ENCODE results near the gene SAMD10.
"Not testable (repeated sequence)": the region's sequence is repeated elsewhere in the genome, so short reads cannot be mapped to it uniquely, and the experiment has no call there.

Gene SAMD10

DNA sequence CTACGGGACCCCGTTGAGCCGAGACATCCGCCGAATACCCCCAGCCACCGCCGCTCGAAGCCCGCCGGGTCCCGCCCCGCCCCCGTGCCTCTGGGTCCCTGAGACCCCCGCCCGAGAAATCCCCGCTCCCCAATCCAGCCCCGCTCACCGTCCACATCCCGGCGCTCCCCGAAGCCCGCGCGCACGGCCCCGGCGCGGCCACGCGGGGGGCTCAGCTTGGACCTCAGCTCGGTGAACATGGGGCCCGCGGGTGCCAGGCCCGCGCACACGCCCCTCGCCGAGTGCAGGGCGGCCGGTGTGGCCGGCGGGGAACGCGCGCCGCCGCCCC is 249 bp downstream of the SAMD10 start:
- Mint-ChIP-seq H3K36me3 (ENCODE audit: insufficient read depth) (peaks cover 56% of the 10 kb centered on the region), H3K27ac (ENCODE audit: low read depth) (no peak overlapping the region), H3K4me3 (peak overlapping the region; percentile 94), H3K4me1 (peaks cover 63% of the 10 kb centered on the region), H3K9me3 (no peaks in the 10 kb centered on the region), H3K27me3 (no peaks in the 10 kb centered on the region)
- DNase-seq (ENCODE audit: low spot score in 2 of 2) = no peak
- ATAC-seq (replicated peaks; ENCODE audit: extremely low read depth, poor library complexity, severe bottlenecking) = no peak

DNA sequence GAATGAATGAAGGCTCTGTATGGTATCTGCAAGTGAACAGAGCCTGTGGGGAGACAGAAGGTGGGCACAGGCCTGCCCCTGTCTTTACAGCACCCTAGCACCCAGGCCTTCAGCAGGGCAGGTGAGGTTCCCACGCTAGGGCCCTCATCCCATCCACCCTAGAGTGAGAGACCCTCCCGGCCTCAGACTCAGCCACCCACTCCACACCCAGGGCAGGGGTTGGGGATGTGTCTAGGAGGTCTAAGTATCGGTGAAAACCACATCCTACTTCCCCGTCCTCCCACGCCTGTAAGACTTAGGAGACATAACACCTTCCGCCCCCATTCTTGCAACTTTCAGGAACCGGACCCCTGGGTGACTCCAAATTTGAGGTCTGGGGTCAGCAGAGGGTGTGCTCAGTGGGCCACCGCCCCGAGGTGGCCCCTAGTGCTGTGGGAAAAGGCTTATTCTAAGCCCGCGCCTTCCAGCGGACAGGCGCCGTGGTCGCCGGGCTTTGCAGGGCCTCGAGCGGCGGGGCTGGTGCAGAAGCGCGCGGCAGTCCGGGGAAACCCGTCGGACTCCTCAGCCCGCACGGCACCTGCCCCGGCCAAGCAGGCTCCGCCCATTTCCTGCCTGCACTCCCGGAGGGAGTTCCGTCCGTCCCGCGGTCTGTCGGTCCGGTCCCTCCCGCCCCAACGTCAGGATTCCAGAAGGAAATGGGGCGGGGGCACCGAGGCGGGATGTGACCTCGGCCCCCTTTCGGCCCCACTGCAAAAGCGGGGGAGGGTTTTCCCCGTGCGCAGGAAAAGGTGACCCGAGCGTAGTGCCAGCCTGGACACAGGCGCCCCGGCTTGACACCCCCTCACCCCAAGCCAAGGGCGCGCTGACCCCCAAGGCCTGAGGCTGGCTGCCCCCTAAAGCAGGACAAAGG is 868 bp downstream of the SAMD10 start:
- Mint-ChIP-seq H3K27ac (ENCODE audit: low read depth) (peak overlapping the region; percentile 81), H3K36me3 (ENCODE audit: insufficient read depth) (peaks cover 53% of the 10 kb centered on the region), H3K9me3 (no peaks in the 10 kb centered on the region), H3K4me1 (peaks cover 69% of the 10 kb centered on the region), H3K4me3 (peak overlapping the region; percentile 94), H3K27me3 (no peaks in the 10 kb centered on the region)
- ATAC-seq (replicated peaks; ENCODE audit: extremely low read depth, poor library complexity, severe bottlenecking) = peak; percentile 11
- DNase-seq (ENCODE audit: low spot score in 2 of 2) = peak in 1 of 2 donors; percentile 37

DNA sequence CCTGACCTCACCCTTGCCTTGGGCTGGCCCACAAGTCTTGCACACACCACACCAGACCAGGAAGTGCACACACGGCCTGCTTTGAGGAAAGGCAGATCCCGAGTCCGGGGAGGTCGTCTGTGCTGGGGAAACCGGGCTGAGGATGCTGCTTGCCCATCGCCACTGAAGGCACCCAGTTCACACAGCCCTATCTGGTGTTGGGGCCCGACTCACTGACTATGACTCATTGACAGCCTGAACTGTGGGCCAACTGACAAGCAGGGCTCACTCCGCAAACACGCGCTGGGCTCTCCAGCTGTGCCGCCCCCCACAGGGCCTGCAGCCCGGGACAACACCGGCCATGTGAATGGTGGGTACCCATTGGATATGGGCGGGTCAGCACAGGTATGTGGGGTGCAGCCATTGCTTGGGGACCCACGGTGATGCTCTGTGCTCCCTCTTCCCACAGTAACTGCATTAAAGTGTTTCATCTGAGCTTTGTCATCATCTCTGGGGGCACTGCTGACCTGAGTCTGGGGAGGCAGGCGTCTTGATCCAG is 1.6 kb downstream of the SAMD10 start:
- H3K36me3 Mint-ChIP-seq (ENCODE audit: insufficient read depth) = peaks cover 47% of the 10 kb centered on the region
- peaks cover 66% of the 10 kb centered on the region for H3K4me1 Mint-ChIP-seq

DNA sequence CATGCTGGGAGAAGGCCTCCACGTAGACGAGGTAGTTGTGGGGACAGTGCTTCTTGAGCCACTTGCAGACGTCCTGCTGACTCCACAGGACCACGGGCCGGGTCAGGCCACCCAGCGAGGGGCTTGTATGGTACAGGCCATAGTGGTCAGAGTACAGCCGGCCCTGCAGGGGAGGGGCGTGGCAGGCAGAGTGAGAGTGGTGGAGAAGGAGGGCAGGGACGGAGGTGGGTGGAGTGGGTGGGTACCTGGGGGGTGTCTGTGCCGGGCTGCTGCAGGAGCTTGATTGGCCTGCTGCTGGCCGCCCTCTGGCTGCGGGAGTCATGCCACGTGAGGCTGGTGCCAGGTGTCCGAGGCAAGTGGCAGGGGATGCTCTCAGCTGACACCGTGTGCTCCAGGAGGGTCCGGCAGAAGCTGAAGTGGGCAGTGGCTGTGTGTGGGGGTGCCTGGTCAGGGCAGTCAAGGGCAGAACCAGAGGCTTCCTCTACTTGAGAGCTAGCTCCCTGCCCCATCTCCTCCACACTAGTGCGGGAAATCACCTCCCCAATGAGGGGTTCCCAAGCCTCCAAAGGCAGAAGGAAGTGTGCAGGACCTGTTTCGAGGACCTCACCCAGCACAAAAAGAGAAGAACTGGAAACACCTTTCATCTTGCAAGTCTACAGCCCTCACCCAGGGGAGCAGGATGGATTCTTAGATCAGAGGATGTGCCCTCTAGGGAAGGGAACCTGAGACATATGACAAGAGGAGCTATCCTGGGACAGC is 2.3 kb downstream of the SAMD10 start:
- DNase-seq (ENCODE audit: low spot score in 2 of 2) = no peak
- Mint-ChIP-seq H3K27ac (ENCODE audit: low read depth) (peak overlapping the region; percentile 81), H3K27me3 (no peaks in the 10 kb centered on the region), H3K4me3 (peak overlapping the region; percentile 94), H3K9me3 (no peaks in the 10 kb centered on the region), H3K36me3 (ENCODE audit: insufficient read depth) (peaks cover 41% of the 10 kb centered on the region), H3K4me1 (peaks cover 60% of the 10 kb centered on the region)
- ATAC-seq (replicated peaks; ENCODE audit: extremely low read depth, poor library complexity, severe bottlenecking) = no peak

More for the DNA sequence above, 1.6 kb downstream of the SAMD10 start:
- Mint-ChIP-seq H3K27ac (ENCODE audit: low read depth) (peak overlapping the region; percentile 81), H3K27me3 (no peaks in the 10 kb centered on the region), H3K4me3 (peak overlapping the region; percentile 94), H3K9me3 (no peaks in the 10 kb centered on the region)
- peak in 1 of 2 donors; percentile 28 for DNase-seq (ENCODE audit: low spot score in 2 of 2)
- ATAC-seq (replicated peaks; ENCODE audit: extremely low read depth, poor library complexity, severe bottlenecking) = peak; percentile 34

DNA sequence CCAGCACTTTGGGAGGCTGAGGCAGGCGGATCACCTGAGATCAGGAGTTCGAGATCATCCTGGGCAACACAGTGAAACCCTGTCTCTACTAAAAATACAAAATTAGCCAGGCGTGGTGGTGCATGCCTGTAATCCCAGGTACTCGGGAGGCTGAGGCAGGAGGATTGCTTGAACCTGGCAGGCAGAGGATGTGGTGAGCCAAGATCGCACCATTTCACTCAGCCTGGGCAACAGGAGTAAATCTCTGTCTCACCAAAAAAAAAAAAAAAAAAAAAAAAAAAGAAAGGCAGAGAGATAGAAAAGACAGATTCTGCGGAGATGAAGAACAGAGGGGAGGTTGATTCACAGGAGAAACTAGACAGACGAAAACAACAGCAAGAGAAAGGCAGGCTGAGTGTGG is 2.9 kb downstream of the SAMD10 start:
- not testable (repeated sequence) for DNase-seq (ENCODE audit: low spot score in 2 of 2); H3K27me3 Mint-ChIP-seq; H3K9me3 Mint-ChIP-seq; ATAC-seq (replicated peaks; ENCODE audit: extremely low read depth, poor library complexity, severe bottlenecking)
- peaks cover 38% of the 10 kb centered on the region for H3K36me3 Mint-ChIP-seq (ENCODE audit: insufficient read depth)
- peaks cover 53% of the 10 kb centered on the region for H3K4me1 Mint-ChIP-seq
- peak overlapping the region; percentile 78 for H3K27ac Mint-ChIP-seq (ENCODE audit: low read depth)
- peak overlapping the region; percentile 17 for H3K4me3 Mint-ChIP-seq

DNA sequence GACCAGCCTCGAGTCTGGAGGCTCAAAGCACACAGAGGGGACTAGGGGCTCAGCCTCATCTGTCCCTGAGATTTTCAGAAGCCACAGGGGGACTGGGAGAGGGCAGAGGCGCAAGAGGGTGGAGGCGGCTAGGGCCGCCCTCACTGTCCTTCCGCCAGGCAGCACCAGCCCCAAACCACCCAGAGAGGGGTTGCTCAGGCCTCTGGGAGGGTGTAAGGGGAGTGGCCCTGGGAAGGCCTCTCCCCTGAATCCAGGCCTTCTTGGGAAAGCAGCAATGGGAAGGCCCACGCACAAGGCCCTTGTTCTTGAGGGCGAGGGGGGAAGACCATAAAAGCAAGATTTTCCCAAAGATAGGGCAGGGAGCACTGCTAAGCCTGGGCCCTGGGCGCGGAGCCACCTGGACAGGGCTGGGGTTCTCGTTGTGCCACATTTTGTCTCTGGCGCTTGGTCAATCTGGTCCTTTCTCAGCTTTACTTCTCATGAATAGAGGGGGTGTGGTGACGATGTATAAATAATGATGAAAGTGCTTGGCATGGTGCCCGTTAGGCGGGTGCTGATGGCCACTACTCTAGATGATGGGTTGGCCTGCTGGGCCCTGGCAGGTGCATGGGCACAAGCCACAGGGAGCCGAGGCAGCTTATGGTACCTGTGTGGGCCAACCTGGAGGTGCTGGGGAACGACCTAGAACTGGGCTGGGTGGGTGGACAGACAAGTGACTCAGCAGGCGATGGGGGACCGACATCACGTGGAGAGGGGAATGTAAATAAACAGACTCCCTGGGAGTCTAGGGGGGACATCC is 4.8 kb downstream of the SAMD10 start:
- peaks cover 37% of the 10 kb centered on the region for H3K4me1 Mint-ChIP-seq
- H3K27me3 Mint-ChIP-seq = no peaks in the 10 kb centered on the region
- ATAC-seq (replicated peaks; ENCODE audit: extremely low read depth, poor library complexity, severe bottlenecking) (no peak), DNase-seq (ENCODE audit: low spot score in 2 of 2) (no peak)
- no peak overlapping the region for H3K4me3 Mint-ChIP-seq
- H3K36me3 Mint-ChIP-seq (ENCODE audit: insufficient read depth) = peaks cover 28% of the 10 kb centered on the region
- no peaks in the 10 kb centered on the region for H3K9me3 Mint-ChIP-seq
- peak overlapping the region; percentile 82 for H3K27ac Mint-ChIP-seq (ENCODE audit: low read depth)

DNA sequence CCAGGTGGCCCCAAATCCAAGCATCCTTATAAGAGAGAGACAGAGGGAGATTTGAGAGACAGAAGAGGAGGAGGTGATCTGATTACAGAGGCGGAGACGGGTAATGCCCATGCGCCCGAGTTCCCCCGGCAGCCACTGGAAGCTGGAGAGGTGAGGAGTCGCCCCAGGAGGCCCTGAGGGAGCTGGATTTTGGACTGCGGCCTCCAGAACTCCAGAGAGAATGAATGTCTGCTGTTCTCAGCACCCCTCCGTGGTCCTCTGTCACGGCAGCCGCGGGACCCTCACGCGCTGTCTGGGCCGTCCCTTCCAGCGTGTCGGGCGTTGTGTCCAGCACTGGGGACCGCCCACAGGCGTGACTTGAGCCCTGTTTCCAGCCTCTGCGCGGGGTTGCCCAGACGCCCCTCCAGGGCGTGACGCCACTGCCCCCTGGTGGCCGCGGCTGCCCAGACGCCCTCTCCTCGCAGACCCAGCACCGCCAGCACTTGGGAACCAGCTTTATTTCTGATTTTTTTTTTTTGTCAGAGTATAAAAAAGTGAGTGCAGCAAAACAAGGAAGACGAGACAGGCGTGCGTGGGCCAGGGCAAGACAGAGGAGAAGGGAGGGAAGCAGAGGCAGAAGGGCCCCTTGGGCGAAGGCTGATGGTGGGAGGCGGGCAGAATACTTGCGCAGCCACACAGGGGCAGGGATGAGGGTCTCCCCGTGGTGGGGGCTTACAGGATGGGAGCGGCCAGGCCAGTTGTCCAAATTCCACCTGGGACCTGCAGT is 5.6 kb downstream of the SAMD10 start:
- peak; percentile 33 for ATAC-seq (replicated peaks; ENCODE audit: extremely low read depth, poor library complexity, severe bottlenecking)
- no peaks in the 10 kb centered on the region for H3K27me3 Mint-ChIP-seq
- peaks cover 38% of the 10 kb centered on the region for H3K4me1 Mint-ChIP-seq
- H3K9me3 Mint-ChIP-seq = no peaks in the 10 kb centered on the region
- H3K4me3 Mint-ChIP-seq = no peak overlapping the region
- H3K36me3 Mint-ChIP-seq (ENCODE audit: insufficient read depth) = peaks cover 29% of the 10 kb centered on the region
- peak; percentile 61 to 74 for DNase-seq (ENCODE audit: low spot score in 2 of 2)
- peak overlapping the region; percentile 82 for H3K27ac Mint-ChIP-seq (ENCODE audit: low read depth)

DNA sequence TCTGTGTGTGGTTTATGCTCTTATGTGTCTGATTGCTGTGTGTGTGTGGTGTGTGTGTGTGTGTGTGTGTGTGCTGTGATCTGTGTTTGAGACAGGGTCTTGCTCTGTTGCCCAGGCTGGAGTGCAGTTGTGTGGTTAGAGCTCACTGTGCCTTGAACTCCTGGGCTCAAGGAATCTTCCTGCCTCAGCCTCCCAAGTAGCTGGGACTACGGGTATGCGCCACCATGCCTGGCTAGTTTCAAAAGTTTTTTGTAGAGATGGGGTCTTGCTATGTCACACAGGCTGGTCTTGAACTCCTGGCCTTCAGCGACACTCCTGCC is 6.3 kb downstream of the SAMD10 start:
- Mint-ChIP-seq H3K27me3 (no peaks in the 10 kb centered on the region), H3K9me3 (no peaks in the 10 kb centered on the region), H3K36me3 (ENCODE audit: insufficient read depth) (peaks cover 30% of the 10 kb centered on the region), H3K4me1 (peaks cover 40% of the 10 kb centered on the region), H3K27ac (ENCODE audit: low read depth) (no peak overlapping the region), H3K4me3 (no peak overlapping the region)
- ATAC-seq (replicated peaks; ENCODE audit: extremely low read depth, poor library complexity, severe bottlenecking) = no peak
- DNase-seq (ENCODE audit: low spot score in 2 of 2) = no peak

DNA sequence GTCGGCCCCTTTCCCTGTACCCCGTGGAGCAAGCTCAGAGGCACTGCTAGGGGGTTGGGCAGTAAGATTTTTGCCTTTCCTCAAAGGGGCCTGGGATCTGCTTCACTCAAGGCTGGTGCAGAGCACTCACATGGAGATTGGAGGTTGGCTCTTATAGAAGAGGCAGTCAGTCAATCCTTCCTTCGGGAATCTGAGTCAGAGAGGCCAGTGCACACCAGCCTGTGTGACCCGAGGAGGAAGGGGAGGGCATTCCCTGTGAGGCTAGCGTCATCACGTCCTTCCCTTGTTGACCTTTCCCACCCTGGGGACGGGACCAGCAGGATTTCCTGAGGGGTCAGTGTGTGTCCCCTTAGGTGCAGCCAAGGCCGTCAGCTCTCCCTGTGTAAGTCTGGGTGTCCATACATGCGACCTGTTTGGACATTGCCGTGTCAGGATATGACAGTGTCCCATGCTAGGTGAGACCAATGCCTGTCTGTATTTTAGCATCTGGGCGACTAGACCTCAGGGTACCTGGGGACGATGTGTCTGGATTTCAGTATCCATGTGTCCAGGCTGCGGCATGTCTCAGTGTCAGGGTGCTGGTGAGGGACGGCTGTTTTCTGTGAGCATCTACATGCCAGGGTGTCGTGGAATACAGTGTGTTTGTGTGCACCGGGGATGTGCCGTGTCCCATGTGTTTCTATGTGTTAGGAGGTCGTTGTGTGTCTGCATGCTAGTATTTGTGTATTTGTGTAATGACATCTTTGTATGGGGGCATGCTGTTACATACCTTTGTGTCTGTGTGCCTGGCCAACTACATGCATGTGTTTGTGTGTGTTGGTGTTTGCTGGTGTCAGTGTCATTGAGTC is 6.9 kb downstream of the SAMD10 start:
- DNase-seq (ENCODE audit: low spot score in 2 of 2) (no peak), ATAC-seq (replicated peaks; ENCODE audit: extremely low read depth, poor library complexity, severe bottlenecking) (no peak)
- Mint-ChIP-seq H3K27me3 (no peaks in the 10 kb centered on the region), H3K9me3 (no peaks in the 10 kb centered on the region), H3K27ac (ENCODE audit: low read depth) (no peak overlapping the region), H3K4me3 (no peak overlapping the region), H3K4me1 (peaks cover 34% of the 10 kb centered on the region), H3K36me3 (ENCODE audit: insufficient read depth) (peaks cover 26% of the 10 kb centered on the region)

DNA sequence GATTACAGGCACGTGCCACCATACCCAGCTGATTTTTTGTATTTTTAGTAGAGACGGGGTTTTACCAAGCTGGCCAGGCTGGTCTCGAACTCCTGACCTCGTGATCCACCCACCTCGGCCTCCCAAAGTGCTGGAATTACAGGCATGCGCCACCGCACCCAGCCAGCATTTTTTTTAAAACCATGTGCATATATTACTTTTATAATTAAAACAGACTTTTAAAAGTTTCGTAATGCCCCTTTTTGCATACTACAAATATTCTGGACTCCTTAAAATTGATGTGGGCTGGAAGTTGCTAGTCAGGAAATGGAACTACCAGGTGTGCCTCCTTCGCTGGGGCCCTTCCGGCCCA is 7.5 kb downstream of the SAMD10 start:
- not testable (repeated sequence) for H3K27ac Mint-ChIP-seq (ENCODE audit: low read depth); ATAC-seq (replicated peaks; ENCODE audit: extremely low read depth, poor library complexity, severe bottlenecking); H3K9me3 Mint-ChIP-seq; H3K27me3 Mint-ChIP-seq; DNase-seq (ENCODE audit: low spot score in 2 of 2)
- Mint-ChIP-seq H3K36me3 (ENCODE audit: insufficient read depth) (peaks cover 25% of the 10 kb centered on the region), H3K4me1 (peaks cover 29% of the 10 kb centered on the region), H3K4me3 (peak overlapping the region; percentile 76)

DNA sequence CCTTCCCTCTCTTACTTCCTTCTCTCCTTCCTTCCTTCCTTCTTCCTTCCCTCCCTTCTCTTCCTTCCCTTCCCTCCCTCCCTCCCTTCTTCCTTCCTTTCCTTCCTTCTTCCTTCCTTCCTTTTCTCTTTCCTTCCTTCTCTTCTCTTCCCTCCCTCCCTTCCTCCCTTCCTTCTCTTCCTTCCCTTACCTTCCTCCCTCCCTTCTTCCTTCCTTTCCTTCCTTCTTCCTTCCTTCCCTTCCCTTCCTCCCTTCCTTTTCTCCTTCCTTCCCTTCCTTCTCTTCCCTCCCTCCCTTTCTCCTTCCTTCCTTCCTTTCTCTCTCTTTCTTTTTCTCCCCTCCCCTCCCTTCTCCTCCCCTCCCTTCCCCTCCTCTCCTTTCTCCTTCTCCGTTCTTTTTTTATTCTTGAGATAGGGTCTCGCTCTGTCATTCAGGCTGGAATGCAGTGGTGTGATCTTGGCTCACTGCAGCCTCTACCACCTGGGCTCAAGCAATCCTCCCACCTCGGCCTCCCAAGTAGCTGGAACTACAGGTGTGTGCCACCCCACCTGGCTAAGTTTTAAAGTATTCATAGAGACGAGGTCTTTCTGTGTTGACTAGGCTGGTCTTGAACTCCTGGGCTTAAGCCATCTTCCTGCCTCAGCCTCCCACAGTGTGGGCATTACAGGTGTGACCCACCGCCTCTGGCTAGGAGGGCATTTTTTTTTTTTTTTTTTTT is 8.6 kb downstream of the SAMD10 start:
- DNase-seq (ENCODE audit: low spot score in 2 of 2) (no peak), ATAC-seq (replicated peaks; ENCODE audit: extremely low read depth, poor library complexity, severe bottlenecking) (no peak)
- Mint-ChIP-seq H3K9me3 (no peaks in the 10 kb centered on the region), H3K27ac (ENCODE audit: low read depth) (peak overlapping the region; percentile 80), H3K4me1 (peaks cover 18% of the 10 kb centered on the region), H3K4me3 (peak overlapping the region; percentile 76), H3K36me3 (ENCODE audit: insufficient read depth) (peaks cover 18% of the 10 kb centered on the region), H3K27me3 (no peaks in the 10 kb centered on the region)

Data from central memory CD8-positive, alpha-beta T cell (primary cell).